ENCODE data around the gene SEMA7A.

DNA sequence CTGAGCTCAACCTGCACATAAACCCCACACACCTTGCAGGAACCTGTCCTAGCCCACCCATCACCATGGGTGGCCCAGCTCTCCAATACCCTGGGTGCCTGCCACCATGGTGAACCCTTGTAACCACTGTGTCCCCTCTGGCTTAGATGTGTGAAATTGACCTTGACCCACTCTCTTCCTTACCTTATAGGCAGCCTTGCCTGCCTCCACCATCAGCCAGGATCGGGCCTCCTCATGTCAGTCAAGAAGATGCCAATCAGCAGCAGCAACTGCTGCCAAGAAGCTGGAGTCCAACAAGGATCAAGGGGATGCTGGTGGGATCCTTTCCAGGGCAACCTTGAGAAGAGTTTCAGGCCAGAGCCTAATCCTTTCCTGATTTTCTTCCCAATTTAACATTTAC lies 57.5 kb downstream of the SEMA7A start:
- TF ChIP-seq, protein P1, sequence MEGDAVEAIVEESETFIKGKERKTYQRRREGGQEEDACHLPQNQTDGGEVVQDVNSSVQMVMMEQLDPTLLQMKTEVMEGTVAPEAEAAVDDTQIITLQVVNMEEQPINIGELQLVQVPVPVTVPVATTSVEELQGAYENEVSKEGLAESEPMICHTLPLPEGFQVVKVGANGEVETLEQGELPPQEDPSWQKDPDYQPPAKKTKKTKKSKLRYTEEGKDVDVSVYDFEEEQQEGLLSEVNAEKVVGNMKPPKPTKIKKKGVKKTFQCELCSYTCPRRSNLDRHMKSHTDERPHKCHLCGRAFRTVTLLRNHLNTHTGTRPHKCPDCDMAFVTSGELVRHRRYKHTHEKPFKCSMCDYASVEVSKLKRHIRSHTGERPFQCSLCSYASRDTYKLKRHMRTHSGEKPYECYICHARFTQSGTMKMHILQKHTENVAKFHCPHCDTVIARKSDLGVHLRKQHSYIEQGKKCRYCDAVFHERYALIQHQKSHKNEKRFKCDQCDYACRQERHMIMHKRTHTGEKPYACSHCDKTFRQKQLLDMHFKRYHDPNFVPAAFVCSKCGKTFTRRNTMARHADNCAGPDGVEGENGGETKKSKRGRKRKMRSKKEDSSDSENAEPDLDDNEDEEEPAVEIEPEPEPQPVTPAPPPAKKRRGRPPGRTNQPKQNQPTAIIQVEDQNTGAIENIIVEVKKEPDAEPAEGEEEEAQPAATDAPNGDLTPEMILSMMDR (IDR thresholded peaks at IDR 0.05; ENCODE audit: poor library complexity), result no peak
- TF ChIP-seq EZH2 (IDR thresholded peaks at IDR 0.05; ENCODE audit: borderline replicate concordance) (no peak), EZH2phosphoT487 (IDR thresholded peaks at IDR 0.05; ENCODE audit: low read depth, severe bottlenecking, unreplicated experiment) (no peak)

Measured in hepatocyte (in vitro differentiated cells).